Uterus (tissue), 2 donors: ENCODE data around the gene SENP3.

ENCODE experiments used
- CTCF ChIP-seq, 4 experiments: fragments of 200-600 bp in 2 of 4; fragments of 450-650 bp in 2 of 4; sonication (generic) in 2 of 4; IDR thresholded peaks; one replicate each; pipeline ENCODE4 v1.5.1; 2016 to 2019; ENCODE audit warnings: antibody characterized with exemption in 4 of 4, mild to moderate bottlenecking in 2 of 4, moderate library complexity in 1 of 4
- POLR2A ChIP-seq, 2 donors: fragments of 450-650 bp; IDR thresholded peaks; one replicate each; pipeline ENCODE4 v1.6.1; 2016; ENCODE audit warnings: antibody characterized with exemption in 2 of 2, mild to moderate bottlenecking in 1 of 2, moderate library complexity in 1 of 2

DNA sequence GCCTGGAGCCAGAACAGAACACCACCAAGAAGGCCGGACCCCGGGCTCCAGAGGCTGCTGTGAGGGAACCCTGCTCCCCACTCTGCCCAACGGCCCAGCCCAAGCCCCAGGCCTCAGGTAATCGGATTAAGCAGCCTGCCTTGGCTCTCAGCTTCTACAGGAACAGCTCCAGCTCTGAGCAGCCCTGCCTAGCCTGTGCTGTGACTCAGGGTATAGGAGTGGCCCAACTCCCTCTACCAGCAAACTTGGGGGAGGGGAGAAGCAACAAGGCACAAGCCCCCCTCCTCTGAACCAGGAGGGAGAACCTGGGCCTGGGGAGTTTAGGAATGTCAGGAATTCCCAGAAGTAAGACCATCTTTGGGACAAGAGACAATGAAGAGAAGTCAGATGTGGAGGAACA lies 29.0 kb downstream of the SENP3 start:
- TF ChIP-seq POLR2A (IDR thresholded peaks at IDR 0.05) (no peak), CTCF (IDR thresholded peaks at IDR 0.05) (no peak)
